ENCODE results near the gene SEMA5A.

Gene SEMA5A

DNA sequence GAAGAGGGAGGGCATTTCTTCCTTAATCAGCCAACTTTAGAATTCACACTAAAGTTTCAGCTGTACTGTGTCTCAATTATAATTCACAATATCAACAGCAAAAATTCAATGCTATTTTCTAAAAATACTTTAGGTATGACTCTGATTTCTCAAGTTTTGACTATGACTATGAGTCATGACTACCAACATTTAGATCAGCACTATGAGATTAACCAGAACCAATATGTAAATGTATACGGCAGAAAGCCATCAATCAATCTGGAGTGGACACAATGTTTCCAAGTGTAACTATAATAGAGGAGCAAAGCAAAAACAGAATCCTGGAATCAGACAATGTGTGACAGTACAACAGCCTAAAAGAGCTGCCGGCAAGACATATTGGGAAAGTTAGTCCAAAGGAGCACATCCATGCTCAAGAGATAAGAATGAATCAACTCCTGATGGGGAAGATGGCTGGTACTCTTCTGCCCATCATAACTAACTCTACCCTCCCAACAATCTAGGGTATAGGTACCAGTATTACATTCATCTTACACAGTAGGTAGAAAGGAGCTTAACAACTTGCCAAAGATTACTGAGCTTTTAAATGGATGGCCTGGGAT, 294.4 kb downstream of the SEMA5A start:
- TF ChIP-seq, protein P1, sequence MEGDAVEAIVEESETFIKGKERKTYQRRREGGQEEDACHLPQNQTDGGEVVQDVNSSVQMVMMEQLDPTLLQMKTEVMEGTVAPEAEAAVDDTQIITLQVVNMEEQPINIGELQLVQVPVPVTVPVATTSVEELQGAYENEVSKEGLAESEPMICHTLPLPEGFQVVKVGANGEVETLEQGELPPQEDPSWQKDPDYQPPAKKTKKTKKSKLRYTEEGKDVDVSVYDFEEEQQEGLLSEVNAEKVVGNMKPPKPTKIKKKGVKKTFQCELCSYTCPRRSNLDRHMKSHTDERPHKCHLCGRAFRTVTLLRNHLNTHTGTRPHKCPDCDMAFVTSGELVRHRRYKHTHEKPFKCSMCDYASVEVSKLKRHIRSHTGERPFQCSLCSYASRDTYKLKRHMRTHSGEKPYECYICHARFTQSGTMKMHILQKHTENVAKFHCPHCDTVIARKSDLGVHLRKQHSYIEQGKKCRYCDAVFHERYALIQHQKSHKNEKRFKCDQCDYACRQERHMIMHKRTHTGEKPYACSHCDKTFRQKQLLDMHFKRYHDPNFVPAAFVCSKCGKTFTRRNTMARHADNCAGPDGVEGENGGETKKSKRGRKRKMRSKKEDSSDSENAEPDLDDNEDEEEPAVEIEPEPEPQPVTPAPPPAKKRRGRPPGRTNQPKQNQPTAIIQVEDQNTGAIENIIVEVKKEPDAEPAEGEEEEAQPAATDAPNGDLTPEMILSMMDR (conservative IDR thresholded peaks at IDR 0.05) = no peak

DNA sequence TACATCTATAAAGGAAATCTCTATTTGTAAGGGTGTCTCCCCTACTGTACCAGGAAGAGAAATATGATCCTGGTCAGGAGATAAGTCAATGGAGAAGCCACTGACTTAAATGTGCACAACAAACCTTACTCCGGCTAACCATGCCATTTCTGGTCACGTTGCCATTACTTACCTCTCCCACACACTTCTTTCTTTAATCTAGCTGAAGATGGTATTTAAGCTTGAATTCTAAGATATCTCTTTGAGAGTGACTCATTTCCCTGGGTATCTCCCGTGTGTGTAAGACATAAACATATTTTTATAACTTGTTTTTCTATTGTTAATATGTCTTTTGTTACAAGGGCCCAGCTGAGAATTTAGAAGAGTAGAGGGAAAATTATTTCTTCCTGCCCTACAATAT, 296.6 kb downstream of the SEMA5A start:
- TF ChIP-seq, protein P1 (conservative IDR thresholded peaks at IDR 0.05) = no peak

More for the DNA sequence above, 294.4 kb downstream of the SEMA5A start:
- no peak overlapping the region for H3K27ac ChIP-seq

GRCh38 chr5:9245071-9245470, 300.8 kb downstream of the SEMA5A start:
- H3K27ac ChIP-seq = no peak overlapping the region
- TF ChIP-seq, protein P1 (conservative IDR thresholded peaks at IDR 0.05) = no peak

More for the DNA sequence above, 296.6 kb downstream of the SEMA5A start:
- no peak overlapping the region for H3K27ac ChIP-seq

DNA sequence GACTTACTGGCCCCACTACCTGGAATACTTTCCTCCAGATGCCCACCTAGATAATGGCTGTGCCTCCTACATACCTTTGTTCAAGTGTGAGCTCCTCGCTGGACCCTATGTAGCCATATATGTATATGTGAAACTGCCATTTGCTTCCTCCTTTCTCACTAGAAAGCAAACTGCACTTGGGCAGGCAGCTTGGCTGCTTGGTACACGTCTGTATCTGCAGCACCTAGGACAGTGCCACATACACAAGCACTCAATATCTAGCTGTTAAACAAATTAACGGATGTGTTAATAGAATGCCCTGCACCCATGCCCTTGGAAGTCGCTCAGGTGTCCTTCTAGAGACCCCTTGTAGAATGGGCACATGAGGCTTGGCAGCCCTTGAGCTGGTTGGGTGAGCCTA, 301.5 kb downstream of the SEMA5A start:
- TF ChIP-seq, protein P1 (conservative IDR thresholded peaks at IDR 0.05) = no peak
- H3K27ac ChIP-seq = no peak overlapping the region

GRCh38 chr5:9241479-9242305, 304.2 kb downstream of the SEMA5A start:
- TF ChIP-seq, protein P1 (conservative IDR thresholded peaks at IDR 0.05) = no peak
- H3K27ac ChIP-seq = no peak overlapping the region

DNA sequence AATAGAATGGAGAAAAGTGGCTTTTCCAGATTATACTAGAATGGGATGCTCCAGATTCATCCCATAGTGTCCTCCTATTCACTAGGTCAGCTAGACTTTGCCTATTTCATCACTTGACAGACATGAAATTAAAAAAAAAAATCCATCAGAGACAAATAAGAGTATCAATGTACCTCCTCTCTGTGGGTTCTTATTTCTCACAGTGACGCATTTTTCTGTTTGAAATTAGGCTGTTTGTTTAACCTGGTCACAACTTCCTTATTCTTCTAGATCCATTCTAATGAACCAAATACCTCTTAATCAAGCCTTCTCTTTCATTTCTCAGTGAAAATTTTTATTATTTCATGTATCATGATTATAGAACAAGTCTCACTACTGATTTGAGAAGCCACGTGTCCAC, 305.4 kb downstream of the SEMA5A start:
- H3K27ac ChIP-seq = no peak overlapping the region
- TF ChIP-seq, protein P1 (conservative IDR thresholded peaks at IDR 0.05) = no peak

DNA sequence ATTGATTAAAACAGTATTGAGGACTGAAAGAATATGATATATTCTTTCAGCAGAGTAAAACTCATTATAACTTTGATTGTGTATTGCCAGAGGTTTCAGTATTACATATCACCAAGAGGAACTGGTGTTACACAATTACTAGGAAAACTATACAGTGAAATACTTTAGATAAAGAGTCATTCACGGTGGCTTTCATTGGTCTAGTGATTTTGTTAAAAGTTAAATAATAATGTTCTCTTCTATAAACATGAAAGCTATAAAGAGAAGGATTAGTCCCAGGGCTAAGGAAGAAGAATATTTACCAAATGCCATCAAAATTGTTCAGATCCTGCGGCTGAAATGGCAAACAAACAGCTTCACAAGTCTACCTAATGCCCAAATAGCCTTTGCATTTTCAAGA, 306.2 kb downstream of the SEMA5A start:
- H3K27ac ChIP-seq = no peak overlapping the region

More for the DNA sequence above, 306.2 kb downstream of the SEMA5A start:
- TF ChIP-seq, protein P1 (conservative IDR thresholded peaks at IDR 0.05) = no peak

Measured in VCaP (cell line).